Muscle of back (tissue), 13 donors: Measurements from ENCODE around the gene SLC22A17. TPM values are rescaled to one million over a fixed set of nuclear protein-coding genes. Genes with fewer than 3 reads are reported as not detected.
"Not testable (repeated sequence)": the region's sequence is repeated elsewhere in the genome, so short reads cannot be mapped to it uniquely, and the experiment has no call there.

Experiments
- DNase-seq, 3 donors: peaks; one replicate each; pipeline versions ENCODE4 v3.0.0 to v3.0.0-alpha.2; 2013
- long read RNA-seq, 9 donors: transcript quantifications; one replicate each; lab custom pipeline, GENCODE V29; 2026
- polyA plus RNA-seq, 10 donors: library from polyadenylated mRNA; unstranded; fragments of 120-200 nt; gene quantifications; one replicate each; pipeline ENCODE4 v1.2.1, GENCODE V29; 2013; ENCODE audit not compliant: insufficient read length in 10 of 10

SLC22A17 gene
- polyA plus RNA-seq = 10 to 100 TPM; 15.7 to 27.6 (median 20.1) TPM
- long read RNA-seq, donor 1, partial matches to known transcripts = 0 of 2 reads
- long read RNA-seq, donor 1, other reads (novel, unspliced or antisense) = 0 of 2 reads
- long read RNA-seq, donor 2, partial matches to known transcripts = 0 of 4 reads
- long read RNA-seq, donor 2, other reads (novel, unspliced or antisense) = 0 of 4 reads
- long read RNA-seq, donor 3 = 0 reads
- long read RNA-seq, donor 4, partial matches to known transcripts = 0 of 1 reads
- long read RNA-seq, donor 4, other reads (novel, unspliced or antisense) = 0 of 1 reads
- long read RNA-seq, donor 5, partial matches to known transcripts = 0 of 2 reads
- long read RNA-seq, donor 5, other reads (novel, unspliced or antisense) = 0 of 2 reads
- long read RNA-seq, donor 6, partial matches to known transcripts = 0 of 4 reads
- long read RNA-seq, donor 6, other reads (novel, unspliced or antisense) = 0 of 4 reads
- long read RNA-seq, donor 7, partial matches to known transcripts = 5 of 7 reads
- long read RNA-seq, donor 7, other reads (novel, unspliced or antisense) = 0 of 7 reads
- long read RNA-seq, donor 8, partial matches to known transcripts = 0 of 1 reads
- long read RNA-seq, donor 8, other reads (novel, unspliced or antisense) = 0 of 1 reads
- long read RNA-seq, donor 9 = 0 reads

DNA sequence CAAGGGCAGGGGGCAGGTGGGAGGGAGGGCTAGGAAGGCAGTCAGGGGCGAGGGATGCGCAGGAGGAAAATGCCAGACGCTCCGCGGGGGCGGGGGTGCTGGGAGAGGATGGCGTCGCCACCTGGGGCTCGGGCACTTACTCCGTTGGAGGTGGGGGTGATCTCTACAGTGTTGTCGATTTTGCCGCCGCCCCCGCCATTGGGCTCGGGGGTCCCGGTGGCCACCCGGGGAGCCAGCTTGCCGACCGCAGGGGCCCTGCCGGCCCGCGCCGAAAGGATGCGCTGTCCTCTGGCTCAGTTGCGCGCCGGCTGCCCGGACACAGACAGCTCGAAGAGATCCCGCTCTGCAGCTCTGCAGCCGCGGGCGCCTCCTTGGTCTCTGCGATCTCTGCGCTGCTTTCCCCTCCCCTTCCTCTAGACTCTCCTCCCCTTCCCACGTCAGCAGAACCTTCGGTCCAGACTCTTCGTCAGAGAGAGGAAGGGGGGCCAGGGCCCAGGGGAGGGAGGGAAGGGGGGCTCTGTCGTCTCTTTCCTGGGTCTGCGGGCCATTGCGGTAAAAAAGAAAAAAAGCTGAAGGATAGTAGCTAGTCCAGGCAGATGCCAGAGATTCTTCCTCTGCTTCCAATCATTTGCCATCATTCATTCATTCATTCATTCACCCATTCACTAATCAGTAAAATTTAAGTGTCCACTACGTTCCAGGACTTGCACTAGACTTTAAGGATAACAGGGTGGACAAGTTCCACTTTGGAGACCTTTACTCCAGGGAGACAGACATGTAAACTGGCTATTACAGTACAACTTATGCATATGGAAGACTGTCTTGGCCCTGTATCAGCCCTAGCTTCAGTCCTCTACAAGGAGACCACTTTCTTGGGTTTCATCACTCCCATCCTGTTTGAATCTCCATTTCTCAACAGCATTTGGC lies at the start of gene SLC22A17:
TSS of gene SLC22A17 (minus strand) at position 382 of the 927 bp plus-strand sequence.
- DNase-seq = peak; percentile 85 to 95 (median 93)

DNA sequence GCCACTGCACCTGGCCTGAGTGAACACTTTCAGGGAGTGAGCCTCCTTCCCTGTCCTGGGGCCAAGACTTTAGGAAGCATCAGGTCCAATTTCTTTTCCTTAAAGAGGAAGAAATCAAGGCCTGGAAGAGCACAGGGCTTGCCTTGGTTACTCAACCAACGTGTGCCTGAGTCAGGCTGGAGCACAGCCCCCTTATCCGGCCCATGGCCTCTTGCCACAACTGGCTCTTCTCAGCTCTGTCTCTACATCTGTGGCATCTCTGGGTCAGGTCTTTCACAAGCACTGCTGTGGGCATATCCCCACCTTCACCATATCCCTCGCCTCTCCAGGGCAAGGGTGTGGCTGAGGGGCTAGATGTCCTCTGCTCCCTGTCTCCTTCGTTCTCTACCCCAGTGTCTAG lies 48.6 kb upstream of the SLC22A17 start:
- no peak for DNase-seq

DNA sequence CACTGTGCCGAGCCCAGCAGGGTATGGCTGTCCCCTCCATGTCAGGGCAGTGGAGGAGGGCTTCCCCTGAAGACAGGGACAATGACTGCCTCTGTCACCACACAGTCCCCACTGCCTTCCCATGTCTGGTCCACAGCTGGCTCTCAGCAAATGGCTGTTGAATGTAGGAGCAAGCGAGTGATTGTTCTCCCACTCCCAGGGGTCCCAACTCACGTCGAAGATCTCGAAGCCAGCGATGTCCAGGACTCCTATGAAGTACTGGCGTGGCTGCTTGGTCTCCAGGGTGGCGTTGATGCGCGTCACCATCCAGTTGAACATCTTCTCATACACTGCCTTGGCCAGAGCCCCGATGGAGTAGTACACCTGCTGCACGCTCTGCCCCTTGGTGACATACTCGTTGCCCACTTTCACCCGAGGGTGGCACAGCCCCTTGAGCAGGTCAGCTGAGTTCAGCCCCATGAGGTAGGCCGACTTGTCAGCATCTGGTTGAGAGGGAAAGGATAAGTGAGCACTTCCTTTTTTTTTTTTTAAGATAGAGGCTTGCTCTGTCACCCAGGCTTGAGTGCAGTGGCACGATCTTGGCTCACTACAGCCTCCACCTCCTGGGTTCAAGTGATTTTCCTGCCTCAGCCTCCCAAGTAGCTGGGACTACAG lies 47.9 kb upstream of the SLC22A17 start:
- not testable (repeated sequence) for DNase-seq

DNA sequence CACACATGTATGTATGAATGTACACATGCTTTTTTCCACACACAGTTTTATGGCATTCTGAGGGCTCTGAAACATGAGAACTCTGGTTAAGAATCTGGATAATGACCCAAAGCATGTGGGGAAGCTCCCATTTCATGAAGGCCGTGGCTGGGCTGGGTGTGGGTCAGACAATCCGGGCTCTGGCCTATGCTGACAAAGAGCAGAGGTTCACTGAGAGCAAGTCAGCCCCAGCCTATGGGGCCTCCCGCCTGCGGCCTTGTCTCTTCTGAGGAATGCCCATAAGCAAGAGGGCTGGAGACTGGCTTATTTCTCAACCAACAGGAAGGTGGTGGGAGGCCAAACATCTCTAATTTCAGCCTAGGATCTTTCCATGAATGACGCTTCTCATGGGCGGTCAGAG lies 46.9 kb upstream of the SLC22A17 start:
- no peak for DNase-seq

DNA sequence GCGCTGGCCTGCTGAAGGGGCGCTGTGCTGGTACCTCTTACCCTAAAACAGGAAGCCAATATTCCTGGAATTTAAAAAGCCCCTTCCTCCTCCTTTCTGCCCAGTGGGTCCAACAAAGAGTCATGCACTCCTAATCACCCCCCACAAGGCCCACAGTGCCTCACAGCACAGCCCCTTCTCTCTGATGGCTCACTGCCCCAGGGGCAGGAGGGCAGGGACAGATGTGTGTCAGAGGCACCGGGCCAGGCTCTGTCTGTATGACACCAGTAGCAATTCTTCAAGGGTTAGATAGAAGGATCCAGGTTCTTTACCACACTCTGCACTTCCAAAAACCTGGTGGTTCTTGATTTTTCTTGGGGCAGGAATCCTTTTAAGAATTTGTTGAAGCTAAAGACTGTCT lies 46.4 kb upstream of the SLC22A17 start:
- DNase-seq = no peak

DNA sequence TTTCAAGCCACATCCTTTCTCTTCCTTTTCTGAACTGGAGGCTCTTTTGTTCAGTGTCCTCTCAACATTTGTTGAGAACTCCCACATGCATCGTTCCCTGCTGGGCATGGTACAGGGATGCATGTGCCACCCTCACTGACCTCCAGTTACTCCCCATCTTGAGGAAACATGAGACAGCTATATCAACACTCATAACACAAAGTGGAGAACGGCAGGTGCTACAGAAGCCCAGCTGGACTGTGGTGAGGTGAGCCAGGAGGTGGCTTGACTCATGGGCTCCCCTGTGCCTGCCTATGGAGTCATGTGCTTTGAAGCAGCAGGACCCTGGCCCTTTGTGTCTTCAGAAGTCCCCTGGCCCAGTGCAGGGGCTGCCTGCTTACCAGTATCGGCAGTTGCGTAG lies 45.7 kb upstream of the SLC22A17 start:
- no peak for DNase-seq

DNA sequence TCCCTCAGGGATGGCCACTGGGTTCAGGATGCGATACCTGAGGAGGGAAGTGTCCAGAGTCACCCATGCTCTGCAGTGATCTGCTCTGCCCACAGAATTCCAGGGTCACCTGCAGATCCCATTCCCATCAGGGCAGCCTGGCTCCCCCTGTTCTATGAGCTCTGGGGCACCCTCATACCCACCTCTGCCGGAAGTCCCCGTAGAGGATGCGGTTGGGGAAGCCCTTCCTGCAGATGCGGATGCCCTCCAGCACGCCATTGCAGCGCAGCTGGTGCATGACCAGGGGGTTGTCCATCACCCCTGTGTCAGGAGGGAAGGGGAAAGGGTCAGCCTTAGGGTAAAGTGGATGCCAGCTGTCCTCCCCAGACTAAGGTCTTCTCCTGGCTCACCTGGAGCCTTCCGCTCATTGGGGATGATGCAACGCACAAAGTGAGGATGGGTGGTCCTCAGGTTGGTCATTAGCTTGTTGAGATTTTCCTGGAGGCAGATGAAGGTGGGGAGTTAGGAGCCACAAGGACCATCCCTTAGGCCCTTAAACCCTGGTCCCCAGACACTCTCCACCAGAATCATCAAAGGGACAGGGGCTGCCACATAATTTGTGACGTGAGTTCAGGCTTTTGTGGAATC lies 44.2 kb upstream of the SLC22A17 start:
- no peak for DNase-seq

DNA sequence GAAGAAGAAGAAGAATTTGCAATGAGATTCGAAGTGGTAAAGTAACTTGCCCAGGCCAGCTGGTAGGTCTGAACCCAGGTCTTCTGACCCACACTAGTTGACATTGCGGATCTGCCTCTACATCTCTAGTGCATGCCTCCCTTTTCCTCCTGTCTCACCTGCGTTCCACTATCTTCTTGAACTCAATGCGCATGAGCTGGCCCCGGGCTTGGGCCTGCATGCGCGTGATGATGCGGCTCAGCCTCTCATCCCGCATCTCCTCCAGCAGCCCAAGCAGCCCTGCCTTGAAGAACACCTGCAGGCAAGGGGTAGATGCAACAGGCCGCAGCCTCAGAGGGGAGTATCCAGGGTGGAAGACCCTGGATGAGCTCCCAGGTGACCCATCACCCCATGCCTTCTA lies 43.4 kb upstream of the SLC22A17 start:
- DNase-seq = no peak

DNA sequence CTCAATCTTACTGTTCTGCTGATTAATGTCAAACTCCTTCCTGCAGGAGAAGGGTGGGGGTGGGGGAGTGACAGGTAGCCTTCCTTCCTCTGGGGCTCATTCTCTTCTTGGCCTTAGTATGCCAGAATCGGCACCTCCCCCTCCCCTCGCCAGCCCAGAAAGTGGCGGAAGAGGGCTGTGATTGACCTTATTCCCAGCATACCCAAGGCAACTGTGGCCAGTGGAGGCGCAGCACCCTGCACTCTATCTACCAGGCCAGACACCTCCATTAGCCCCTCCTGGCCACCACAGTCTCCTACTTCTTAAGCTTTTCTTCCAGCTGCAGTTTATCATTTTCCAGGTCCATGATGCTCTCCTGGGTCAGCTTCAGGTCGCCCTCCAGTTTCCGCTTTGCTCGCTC lies 39.9 kb upstream of the SLC22A17 start:
- no peak for DNase-seq

DNA sequence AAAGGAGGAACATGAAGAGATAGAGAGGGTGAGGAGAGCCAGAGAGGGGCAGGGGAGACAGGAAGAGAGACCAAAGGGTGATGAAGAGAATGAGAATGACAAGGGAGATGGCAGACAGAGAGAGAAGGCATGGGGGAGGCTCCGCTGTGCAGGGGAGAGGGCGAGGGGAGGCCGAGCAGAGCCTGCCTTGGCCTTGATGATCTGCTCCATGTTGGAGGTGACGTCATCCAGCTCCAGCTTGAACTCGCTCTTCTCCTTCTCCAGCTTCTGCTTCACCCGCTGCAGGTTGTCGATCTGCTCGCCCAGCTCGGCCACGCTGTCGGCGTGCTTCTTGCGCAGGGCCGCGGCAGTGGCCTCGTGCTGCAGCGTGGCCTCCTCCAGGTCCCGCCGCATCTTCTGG lies 37.2 kb upstream of the SLC22A17 start:
- DNase-seq = not testable (repeated sequence)

DNA sequence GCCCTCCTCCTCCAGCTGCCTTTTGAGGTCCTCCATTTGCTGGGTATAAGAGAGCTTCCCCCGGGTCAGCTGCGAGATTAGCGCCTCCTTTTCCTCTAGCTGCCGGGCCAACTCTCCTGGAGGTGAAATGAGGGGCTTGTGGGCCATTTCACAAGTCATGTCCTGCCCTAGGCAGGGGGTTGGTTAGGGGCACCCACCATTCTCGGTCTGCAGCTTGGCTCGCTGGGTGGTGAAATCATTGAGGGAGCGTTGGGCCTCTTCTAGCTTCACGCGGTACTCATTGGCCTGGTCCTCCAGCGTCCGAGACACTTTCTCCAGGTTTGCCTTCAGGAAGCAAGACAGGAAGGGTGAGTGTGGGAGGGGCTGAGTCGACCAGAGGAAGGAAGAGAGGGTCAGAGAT lies 36.7 kb upstream of the SLC22A17 start:
- no peak for DNase-seq

DNA sequence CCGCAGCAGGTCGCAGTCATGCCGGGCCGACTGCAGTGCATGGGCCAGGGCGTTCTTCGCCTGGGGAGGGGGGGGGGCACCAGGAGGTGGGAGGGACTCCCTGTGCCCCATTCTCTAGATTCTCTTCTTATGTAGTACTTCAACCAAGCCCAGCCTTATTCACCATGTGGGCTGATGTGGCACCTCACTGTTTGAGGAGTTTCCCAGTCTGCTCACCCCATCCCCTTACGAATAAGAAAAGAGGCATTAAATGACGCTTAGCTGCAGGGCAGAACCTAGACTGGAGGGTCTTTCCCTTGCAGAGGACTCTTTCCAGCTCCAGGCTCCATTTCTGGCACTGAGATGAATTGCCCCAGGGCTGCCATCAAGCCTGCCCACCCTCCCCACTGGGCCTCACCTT lies 36.3 kb upstream of the SLC22A17 start:
- DNase-seq = no peak

DNA sequence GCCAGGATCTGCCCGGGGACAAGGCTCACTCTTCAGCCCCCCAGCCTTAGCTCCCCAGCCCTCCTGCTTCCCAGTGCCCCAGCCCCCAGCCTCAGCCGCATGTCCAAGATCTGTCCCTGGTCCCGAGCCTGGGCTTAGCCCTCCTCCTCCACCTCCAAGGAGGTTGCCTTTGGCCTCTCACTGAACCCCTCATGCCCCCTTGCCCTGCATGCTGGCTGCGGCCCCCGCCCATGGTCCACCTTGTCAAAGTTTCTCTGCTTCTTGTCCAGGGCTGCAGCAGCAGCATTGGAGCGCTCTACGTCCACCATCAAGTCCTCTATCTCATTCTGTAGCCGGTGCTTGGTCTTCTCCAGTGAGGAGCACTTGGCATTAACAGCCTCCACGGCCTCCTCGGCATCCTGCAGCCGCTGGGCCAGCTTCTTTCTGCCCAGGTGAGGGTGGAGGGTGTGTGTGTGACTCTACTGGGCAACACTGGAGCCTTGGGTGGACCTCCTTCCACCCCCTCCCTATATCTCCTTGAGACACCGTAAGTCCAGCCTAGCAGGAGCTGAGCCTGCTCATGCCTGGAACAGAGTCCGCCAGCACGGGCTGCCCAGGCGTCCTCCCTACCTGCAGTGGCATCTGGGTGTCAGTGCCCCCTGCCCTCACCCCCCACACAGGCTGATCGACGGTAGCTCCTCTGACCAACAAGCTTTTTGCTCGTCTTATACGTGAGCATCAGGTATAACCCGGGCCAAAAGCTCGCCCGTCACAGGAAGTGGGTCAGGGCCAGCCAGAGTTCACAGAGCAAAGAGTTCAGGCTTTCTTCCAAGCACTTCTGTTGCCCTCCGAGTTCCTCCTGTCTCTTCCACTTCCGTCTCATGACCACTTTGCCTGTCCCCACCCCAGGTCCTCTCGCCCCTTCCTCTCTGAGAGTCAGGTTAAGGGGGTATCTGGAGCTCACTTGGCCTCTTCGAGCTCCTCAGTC lies 35.5 kb upstream of the SLC22A17 start:
- DNase-seq = no peak

DNA sequence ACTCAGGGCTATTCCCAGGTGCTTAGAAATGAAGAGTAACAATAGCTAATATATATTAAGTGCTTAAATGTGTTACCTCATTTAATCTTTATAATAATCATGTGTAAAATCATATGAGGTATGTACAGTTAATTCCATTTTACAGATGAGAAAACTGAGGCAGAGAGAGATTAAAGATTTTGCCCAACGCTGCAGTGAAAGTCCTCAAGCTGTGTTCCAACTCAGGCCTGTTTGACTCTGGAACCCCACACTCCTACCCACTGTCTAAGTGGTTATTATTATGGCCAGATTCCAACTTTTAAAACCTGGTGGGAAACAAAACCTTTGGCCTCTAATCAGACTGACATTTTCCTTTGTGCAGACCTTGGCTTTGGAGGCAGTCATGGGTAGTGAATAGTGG lies 34.3 kb upstream of the SLC22A17 start:
- no peak for DNase-seq

DNA sequence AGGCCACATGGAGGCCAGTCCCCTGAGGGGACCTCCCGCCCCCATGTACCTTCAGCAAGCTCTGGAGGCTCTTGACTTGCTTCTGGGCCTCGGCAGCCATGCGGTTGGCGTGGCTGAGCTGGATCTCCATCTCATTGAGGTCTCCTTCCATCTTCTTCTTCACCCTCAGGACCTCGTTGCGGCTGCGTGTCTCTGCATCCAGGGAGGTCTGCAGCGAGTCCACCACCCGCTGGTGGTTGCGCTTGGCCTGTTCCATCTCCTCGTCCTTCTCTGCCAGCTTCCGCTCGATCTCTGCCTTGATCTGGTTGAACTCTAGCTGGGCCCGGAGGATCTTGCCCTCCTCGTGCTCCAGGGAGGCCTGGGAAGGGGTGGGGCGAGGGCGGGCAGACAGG lies 33.6 kb upstream of the SLC22A17 start:
- not testable (repeated sequence) for DNase-seq

DNA sequence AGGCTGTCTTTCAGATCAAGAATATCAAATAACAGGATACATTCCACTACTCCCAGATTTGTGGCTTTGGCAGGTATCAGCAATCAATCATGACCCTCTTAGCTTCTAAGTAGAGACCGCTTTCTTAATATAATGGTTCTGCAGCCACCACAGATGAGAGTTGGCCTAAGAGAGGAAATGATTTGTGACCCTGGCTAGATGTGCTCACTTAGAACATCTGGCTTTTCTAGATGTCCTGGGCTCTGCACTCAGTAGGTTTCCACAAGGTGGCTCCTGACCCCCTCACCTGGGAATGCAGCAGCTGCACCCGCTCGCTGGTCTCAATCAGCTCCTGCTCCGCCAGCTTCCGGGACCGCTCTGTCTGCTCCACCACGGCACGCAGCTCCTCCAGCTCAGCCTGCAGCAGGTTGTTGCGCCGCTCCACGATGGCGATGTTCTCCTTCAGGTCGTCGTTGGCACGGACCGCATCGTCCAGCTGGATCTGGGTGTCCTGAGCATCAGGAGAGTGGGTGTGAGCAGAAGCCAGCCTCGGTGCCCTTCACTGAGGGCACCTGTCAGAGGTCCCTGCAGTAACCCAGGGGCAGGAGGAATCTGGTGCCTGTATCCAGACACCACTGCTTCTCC lies 33.1 kb upstream of the SLC22A17 start:
- DNase-seq = no peak

DNA sequence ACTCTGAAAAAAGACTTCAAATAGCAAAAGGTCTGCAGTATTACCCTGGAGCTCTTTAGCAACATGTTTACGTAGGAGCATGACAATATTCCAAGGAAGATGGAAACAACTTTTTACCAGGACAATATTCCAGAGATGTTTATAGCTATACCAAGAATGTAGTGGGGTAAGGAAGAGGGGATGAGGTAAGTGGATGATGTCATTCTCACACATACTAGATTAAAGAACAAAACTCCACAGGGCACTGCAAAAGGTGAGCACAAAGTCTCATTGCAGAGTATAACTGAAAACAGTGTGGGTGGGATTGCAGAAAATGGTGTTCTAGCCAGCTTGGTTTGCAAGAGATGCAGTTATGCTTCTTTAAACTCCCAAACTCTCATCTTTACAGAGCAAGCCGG lies 32.6 kb upstream of the SLC22A17 start:
- DNase-seq = no peak

DNA sequence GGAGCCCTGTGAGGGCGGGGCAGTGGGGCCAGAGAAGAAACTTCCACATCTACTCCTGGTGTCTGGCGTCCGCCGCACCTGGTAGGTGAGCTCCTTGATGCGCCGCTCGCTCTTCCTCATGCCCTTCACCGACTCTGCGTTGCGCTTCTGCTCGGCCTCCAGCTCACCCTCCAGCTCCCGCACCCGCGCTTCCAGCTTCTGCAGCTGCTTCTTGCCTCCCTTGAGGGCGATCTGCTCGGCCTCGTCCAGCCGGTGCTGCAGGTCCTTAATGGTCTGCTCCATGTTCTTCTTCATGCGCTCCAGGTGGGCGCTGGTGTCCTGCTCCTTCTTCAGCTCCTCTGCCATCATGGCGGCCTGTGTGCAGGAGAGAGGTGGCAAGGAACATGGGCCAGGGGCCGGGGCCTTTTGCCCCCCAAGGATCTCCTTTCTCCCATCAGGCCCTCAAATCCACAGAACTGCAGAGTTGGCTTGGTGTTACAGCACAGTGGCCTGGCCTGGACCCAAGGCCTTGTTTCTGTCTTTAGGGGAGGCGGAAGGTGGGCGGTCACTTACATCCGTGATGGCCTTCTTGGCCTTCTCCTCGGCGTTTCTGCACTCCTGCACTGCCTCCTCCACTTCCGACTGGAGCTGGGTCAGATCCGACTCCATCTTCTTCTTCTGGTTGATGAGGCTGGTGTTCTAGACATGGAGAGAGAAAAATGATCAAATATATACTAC lies 31.8 kb upstream of the SLC22A17 start:
- DNase-seq = no peak
